ENCODE measurements around the gene APCDD1.

The APCDD1 gene

DNA sequence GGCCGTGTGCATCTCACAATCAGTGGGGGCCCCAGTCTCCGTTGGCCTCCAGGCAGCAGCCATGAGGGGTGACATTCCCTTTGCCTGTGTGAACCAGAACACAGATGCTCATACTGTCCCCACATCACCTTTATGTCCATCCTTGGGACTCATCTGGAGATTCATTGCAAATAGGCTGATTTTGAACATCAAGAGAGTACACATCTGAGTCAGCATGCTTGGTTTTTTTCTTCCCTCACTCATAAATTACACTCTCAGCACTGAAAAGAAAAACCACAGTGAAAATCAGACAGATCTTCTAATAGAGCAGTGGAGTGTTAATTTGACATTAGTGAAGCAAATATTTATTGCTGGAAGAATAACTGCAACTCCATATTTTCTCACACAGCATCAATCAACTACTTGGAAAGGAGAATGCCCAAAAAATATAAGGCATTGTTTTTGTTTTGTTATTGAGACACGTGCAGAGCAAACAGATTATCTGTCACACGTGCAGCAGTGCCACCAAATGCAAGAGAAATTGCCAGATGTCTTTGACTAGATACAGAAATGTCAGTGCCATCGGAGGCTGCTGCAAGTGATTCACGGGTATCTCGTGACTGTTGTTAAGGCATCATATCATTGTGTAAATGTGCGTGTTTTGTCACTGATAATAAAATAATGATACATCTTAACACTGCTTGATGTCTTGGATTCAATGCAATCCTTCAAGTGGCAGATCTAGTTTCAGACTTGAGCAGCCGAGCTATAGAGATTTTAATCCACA, 10.9 kb downstream of the APCDD1 start:
- DNase-seq (ENCODE audit: low read depth, low spot score) = no peak
- no peak overlapping the region for H3K4me3 ChIP-seq (ENCODE audit: low read depth, low read length)
- in situ Hi-C loops (cut with HindIII; ENCODE audit: low sequenced_read_pairs) = no loop called here
- TF ChIP-seq, protein P1, sequence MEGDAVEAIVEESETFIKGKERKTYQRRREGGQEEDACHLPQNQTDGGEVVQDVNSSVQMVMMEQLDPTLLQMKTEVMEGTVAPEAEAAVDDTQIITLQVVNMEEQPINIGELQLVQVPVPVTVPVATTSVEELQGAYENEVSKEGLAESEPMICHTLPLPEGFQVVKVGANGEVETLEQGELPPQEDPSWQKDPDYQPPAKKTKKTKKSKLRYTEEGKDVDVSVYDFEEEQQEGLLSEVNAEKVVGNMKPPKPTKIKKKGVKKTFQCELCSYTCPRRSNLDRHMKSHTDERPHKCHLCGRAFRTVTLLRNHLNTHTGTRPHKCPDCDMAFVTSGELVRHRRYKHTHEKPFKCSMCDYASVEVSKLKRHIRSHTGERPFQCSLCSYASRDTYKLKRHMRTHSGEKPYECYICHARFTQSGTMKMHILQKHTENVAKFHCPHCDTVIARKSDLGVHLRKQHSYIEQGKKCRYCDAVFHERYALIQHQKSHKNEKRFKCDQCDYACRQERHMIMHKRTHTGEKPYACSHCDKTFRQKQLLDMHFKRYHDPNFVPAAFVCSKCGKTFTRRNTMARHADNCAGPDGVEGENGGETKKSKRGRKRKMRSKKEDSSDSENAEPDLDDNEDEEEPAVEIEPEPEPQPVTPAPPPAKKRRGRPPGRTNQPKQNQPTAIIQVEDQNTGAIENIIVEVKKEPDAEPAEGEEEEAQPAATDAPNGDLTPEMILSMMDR (IDR thresholded peaks at IDR 0.05; ENCODE audit: low read depth, low read length) = no peak

DNA sequence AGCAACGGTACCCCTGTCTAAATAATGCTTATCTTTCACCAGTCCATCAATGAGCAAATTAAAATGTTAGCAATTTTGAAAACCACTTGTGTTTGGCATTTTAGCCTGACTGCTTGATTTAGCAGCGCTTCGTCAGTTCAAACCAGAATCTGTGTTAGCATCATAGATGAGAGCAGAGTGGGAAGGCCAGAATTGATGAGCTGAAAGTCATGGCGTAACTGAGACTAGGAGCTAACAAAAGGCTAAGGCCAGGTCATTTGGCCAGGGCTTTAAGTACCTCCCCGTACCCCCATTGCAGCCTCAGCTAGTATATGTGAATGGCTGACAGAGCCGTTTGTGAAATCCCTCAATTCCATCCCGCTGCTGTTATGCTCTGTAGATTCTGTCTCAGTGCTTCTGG, 16.0 kb downstream of the APCDD1 start:
- no peak for DNase-seq (ENCODE audit: low read depth, low spot score)
- TF ChIP-seq, protein P1 (IDR thresholded peaks at IDR 0.05; ENCODE audit: low read depth, low read length) = no peak
- in situ Hi-C loops (cut with HindIII; ENCODE audit: low sequenced_read_pairs) = no loop called here
- no peak overlapping the region for H3K4me3 ChIP-seq (ENCODE audit: low read depth, low read length)

DNA sequence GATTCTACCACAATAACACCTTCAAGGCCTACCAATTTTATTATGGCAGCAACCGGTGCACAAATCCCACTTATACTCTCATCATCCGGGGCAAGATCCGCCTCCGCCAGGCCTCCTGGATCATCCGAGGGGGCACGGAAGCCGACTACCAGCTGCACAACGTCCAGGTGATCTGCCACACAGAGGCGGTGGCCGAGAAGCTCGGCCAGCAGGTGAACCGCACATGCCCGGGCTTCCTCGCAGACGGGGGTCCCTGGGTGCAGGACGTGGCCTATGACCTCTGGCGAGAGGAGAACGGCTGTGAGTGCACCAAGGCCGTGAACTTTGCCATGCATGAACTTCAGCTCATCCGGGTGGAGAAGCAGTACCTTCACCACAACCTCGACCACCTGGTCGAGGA, 17.1 kb downstream of the APCDD1 start:
- TF ChIP-seq, protein P1 (IDR thresholded peaks at IDR 0.05; ENCODE audit: low read depth, low read length) = no peak
- DNase-seq (ENCODE audit: low read depth, low spot score) = no peak
- in situ Hi-C loops (cut with HindIII; ENCODE audit: low sequenced_read_pairs) = no loop called here

DNA sequence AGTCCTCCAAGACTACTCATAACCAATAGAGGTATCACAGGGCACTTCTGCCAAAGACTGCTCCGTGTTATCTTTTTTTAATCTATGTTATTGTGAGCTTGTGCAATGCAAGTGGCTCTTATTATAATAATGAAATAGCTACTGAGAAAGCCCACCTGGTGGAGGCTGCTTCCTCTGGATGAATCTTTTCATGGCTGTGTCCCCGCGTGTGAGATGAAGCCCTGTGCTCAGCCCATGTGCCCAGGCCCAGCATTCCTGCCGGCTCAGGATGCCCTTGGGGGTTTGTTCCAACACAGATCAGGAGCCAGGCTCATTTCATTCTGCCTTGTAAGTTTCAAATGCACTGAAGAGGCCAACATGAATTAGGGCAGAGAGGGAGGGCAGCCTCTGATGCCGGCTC, 18.7 kb downstream of the APCDD1 start:
- in situ Hi-C loops (cut with HindIII; ENCODE audit: low sequenced_read_pairs) = no loop called here
- H3K4me3 ChIP-seq (ENCODE audit: low read depth, low read length) = no peak overlapping the region
- DNase-seq (ENCODE audit: low read depth, low spot score) = no peak
- TF ChIP-seq, protein P1 (IDR thresholded peaks at IDR 0.05; ENCODE audit: low read depth, low read length) = no peak

More for the DNA sequence above, 17.1 kb downstream of the APCDD1 start:
- H3K4me3 ChIP-seq (ENCODE audit: low read depth, low read length) = no peak overlapping the region

DNA sequence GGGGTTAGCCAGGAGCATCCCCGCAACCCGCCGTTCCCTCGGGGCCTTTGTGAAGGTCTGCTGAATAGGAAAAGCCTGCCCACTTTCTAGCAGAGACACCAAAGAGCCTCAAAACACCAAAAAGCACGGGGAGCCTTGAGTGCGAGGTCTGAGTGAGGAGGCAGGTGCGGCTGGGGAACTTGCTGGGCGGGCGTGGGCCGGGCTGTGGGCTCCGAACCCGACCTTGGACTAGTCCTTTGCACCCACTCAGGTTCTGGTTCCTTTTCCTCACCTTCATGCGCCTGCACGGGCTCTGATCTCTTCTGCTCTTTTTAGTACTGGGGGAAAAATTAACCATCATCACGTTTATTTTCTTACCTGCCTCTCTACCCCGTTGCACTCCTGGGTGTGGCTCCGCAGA, 19.9 kb downstream of the APCDD1 start:
- TF ChIP-seq, protein P1 (IDR thresholded peaks at IDR 0.05; ENCODE audit: low read depth, low read length) = no peak
- in situ Hi-C loops (cut with HindIII; ENCODE audit: low sequenced_read_pairs) = no loop called here
- no peak overlapping the region for H3K4me3 ChIP-seq (ENCODE audit: low read depth, low read length)
- DNase-seq (ENCODE audit: low read depth, low spot score) = no peak

DNA sequence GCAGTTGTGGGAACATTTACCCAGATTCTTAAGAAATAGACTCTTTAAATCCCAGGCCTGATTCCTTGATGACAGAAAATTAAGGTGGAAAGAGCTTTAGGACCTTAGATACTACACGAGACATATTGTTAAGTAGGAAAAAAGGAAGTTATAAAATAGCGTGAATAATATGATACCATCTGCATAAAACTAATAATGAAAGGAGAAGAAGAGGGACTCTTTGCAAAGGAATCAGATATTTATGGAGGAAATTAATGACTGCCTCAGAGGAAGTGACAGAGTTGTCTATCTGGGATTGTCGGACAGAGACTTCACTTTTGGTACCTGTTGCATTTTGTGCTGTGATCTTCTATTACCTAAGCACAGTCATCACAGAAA, 20.8 kb downstream of the APCDD1 start:
- TF ChIP-seq, protein P1 (IDR thresholded peaks at IDR 0.05; ENCODE audit: low read depth, low read length) = no peak
- in situ Hi-C loops (cut with HindIII; ENCODE audit: low sequenced_read_pairs) = no loop called here
- no peak overlapping the region for H3K4me3 ChIP-seq (ENCODE audit: low read depth, low read length)
- DNase-seq (ENCODE audit: low read depth, low spot score) = no peak

Measured in astrocyte of the spinal cord (primary cell).